IPS-NIHi11 (cell line): ENCODE results near the gene MORC1.
"Not testable (repeated sequence)": the region's sequence is repeated elsewhere in the genome, so short reads cannot be mapped to it uniquely, and the experiment has no call there.

ENCODE experiments used
- DNase-seq: peaks from one replicate; pipeline ENCODE4 v3.0.0; 2012; ENCODE audit warnings: mixed read lengths, low spot score

Gene MORC1

DNA sequence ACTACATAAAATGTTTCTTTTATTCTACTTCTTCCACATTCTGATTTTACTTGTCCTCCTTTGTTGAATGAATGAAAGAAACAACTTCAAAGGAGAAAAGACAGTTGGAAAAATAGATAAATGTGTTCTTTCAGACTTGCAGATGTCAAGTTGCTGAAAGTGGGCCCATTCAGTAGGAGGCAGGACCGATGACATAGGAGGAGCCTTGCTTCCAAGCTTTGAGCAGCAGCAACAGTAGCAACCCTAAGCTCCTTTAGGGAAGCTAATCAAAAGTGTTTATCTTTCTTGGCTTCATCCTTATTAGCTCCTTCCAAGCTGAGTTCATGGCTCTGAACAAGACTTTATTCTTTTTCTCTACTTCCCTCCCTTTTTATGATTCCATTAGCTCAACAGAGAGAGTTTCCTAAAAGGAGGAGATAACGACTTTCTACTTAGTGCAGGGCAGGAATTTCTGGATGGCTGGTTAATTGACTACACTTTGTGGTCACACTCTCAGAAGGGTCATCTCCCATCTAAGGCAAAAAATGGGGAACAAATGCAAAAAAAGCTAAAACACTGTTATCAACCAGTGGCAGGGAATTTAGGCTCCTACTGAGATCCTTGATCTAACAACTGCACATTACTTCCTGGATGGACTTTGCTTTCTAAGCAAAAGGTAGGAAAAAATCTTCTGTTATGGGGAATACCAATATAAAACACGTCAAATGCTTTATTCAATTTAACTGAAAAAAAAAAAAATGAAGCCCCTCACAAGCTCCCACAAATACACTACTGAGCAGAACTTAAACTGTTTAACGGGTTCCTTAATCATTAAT is 4.8 kb downstream of the MORC1 start:
- no peak for DNase-seq

DNA sequence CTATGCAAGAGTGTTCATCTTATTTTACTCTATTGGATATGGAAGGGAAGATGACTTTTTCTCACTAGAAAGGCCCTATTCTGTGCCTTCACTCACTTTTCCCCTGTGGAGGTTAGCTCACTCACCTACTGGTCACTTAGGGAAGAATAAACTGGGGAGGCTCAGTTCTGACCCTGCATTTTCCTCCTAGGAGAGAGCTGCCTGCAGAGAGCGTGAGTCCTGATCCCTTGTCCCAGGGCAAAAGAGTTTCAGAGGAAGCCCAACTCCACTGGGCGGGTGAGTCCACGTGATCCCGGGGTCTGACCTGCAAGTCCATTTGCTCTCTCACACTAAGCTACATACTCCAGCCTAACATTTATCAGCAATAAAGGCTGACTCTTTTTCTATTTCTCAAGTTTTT is 8.4 kb downstream of the MORC1 start:
- DNase-seq: no peak

DNA sequence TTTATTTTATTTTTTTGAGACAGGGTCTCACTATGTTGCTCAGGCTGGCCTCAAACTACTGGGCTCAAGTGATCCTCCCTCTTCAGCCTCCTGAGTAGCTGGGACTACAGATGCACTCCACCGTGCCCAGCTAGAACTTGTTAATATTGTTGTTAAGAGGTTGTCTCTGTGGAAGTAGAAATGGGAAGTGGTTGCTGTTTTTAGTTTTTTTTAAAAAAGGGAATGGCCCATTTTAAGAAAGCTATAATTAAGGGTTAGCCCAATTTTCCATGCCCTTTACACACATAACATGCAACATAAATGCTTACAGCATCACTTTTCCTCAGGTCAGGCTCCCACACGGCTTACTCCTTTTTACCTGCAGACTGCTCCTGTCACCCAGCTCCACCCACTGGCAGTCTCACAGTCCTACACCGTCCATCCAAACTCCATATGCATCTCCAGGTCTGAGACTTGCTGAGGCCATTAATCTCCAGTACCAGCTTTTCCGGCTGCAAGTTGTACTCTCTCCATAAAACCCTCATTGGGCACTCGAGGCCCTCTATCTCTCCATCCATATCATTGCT is 19.8 kb downstream of the MORC1 start:
- DNase-seq: peak; percentile 55

DNA sequence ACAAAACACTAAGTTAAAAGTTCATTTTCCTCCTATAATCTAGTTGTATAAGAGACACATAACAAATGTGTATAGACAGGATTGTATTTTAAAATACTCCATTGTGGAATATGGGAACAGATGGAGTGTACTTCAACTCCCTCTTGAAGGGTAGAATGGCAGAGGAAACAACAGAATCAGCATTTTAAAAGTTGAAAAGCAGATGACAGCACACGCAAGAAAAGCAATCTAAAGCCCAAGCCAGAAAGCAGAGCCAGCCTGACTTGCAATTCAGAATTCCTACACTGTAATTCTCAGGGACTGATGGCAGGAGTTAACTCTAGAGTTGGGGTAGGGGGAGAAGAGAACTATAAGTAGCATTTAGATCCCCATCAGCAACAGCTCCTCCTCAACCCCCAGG is 22.8 kb downstream of the MORC1 start:
- DNase-seq: no peak

DNA sequence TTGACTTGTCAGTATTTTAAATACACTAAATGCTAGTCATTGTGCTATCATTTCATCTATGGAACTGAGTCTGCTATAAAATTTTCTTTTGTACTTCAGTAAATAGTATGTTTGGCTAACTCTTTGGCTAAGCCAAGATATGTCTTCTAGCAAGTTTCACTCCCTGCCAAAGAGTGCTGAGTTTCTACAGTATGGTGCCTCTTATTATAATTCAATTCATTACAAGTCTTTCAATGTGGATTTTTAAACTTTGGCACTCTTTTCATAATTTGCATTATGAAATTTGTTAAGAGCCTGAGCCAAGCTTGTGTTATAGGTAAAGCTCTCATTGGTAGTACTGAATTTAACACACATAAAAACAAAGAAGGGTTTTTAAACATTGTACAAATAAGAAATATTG is 24.4 kb downstream of the MORC1 start:
- no peak for DNase-seq

DNA sequence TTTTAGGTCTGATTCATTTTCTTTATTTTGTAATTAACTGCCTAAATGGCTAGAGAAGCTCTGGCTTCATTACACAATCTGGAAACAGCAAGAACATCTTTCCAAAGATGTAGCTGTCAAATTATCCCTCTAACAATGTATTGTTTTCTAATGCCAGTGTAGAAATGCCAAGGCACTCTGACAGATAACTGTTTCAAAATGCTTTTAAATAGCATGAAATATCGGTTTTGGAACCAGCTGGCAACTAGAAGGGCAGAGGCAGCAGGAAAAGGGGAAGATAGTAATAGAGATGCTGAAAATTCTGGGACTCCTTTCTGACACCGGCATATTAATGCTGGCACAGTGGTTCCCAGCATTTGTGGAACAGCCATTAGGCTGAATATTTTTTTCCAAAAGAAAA is 26.1 kb downstream of the MORC1 start:
- no peak for DNase-seq

DNA sequence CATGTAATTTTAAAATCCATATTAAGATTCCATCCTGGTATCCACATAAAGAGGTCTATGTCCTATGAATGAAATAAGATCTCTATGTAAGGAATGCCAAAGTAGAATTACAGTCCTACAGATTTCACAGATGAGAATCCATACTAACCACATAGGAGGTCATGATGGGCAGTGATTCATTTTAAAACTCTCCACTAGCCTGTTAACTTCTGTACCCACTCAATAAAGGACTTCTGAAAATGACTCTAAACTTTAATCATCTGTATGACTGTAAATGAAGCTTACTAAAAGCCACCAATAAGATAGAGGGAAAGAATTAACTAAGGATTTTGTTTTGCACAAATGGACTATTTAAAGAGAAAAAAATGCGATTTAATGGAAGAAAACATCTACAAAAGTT is 28.7 kb downstream of the MORC1 start:
- no peak for DNase-seq

DNA sequence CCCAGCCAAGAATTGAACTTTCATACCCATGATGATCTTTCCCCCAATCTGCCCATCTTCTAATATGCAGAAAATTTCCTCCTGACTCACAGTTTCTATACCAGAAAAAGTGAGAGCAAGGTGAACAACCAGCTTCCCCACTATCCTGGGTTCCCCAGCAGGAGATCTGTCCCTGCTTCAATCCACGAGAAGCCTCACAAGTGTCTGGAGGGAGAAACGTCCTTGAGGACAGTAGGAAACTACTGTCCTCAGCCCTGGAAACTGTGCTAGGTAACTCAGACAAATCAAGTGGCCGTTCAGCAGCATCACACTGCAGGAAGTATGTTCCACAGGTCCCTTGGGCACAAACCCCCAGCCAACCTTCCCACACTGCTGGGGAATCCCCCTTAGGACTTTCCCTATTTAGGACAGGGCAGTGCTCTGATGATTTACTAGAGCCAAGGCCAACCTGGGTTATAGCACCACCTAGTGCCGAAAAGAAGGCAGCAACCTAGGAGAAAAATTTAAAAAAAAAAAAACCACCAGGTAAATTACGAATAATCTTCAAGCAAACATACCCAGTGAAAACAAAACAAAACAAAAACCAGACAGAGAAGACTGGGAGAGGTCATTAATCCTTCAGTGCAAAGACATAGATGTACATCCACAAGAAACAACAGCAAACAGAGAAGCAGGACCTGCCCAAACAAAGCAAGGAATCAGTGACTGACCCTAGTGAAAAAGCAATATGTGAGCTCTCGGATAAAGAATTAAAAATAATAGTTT is 36.0 kb downstream of the MORC1 start:
- DNase-seq: peak; percentile 69

DNA sequence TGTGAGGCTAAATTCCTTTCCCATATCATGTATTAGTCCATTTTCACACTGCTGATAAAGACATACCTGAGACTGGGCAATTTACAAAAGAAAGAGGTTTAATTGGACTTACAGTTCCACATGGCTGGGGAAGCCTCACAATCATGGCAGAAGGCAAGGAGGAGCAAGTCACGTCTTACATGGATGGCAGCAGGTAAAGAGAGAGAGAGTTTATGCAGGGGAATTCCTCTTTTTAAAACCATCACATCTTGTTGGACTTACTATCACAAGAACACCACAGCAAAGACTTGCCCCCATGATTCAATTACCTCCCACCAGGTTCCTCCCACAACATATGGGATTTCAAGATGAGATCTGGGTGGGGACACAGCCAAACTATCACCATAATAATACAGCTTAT is 37.8 kb downstream of the MORC1 start:
- not testable (repeated sequence) for DNase-seq

DNA sequence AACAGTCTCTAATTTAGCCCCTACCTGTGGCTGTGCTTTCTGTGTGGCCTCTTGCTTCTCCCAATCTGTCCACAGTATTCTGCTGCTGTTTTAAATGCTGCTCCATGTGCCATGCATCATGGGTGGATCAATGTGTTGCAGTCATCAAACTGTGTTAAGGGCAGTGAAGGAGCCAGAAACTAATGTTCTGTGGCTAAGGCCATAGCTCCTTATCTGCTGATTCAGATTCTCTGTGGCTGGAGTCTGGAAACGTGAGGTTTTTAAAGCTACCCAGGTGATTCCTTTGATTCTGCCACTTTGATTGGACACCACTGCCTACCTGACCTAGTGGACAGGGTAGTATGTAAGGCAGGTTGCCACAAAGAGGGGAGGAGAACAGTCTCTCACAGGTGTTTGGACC is 44.8 kb downstream of the MORC1 start:
- DNase-seq: no peak

DNA sequence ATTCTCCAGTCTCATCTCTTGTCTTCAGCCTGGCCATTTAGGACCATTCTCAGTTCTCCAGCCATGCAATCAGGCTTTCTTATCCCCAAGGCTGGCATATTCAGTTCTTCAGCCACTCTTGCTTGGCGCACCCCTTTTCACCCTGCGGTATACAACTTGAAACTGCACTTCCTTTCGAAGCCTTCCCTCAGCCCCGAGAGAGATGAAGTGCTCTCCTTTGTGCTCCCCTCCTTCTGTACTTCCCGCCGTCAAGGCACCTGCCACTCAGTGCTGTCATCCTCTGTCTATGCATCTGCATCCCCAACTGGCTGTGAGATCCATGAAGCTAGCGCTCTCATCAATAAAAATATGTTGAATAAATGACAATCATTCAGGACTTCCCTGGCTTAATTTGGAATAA is 45.7 kb downstream of the MORC1 start:
- no peak for DNase-seq

DNA sequence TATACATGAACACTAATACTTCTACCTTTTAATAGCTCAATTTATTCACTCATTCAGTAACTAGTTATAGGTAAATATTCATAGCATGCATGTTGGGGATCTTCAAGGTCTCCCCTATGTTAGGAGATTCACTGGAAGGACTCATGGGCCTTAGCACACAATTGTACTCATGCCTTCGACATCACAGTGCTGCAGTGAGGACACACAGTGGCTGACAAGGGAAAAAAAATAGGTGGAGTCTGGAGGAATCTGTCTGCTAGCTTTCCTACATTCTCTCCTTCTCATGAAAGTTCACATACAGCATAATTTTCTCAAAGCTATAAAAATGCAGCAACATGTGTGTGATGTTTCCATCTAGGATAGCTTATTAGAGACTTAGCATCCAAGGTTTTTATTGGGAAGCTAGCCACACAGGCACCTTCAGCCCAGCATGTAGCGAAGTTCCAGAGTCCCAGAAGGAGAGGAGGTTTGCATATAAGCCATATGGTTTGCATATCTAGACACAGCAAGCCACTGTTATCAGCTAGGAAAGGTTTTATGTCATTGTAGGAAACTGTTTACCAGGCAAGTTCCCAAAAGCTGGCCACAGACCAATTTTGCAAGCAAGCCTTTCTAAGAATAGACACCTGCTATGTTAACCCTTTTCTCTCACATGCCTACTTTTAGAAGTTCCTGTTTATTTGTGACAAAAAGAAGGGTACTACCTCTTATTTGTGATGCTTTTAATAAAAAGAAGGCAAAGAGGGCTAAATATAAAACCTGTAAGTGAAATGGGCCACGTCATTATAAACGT is 46.4 kb downstream of the MORC1 start:
- no peak for DNase-seq

DNA sequence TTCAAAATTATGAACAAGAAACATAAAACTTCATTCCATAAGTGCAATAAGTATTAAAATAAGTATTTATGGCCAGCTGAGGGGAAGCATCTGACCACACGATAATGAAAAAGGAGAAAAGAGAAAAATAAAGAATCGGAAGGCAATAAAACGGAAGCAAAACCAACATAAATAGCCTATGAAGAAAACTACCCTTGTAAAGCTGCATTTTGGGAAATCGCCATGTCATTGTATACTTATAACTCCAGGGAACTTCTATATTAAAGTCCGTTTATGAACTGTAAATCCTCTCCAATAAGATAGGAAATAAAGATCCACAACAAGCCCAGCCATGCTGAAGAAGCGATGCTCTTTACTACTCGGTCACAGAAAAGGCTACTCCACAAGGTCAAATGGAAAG is 47.7 kb downstream of the MORC1 start:
- DNase-seq: no peak

DNA sequence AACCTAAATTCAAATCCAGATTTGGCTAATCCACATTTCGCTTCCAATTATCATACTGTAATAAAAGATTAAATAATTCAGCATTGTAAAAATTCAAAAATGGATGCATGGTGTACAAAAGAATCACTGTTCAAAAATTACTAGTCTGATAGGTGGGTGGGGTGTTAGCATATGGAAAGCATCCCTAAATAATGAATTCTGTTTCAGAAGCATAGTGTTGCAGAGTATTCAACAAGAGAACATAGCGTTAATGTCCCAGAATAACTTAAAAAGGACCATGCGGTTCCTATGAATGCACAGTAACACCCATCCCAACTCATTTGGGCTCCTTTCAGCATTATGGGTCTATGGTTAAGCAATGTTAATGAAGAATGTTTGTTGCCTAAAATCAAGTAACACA is 51.1 kb downstream of the MORC1 start:
- no peak for DNase-seq

DNA sequence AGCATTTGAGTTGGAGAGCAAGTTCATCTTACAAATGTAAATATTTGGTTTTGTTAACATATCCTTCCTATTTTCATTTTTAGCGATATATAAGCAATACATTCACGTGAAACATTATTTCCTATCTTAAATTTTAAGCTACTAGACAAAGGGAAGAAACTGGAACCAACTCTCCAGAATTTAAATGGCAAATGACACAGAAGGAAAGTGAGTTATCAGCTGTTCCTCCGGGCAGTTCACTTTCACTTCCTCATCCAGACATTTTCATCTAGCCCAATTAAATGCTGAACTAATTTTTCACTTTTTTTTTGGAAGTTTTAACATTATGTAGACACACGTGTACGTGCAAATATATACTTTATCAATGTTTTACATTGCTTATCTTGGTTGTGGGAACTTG is 58.7 kb downstream of the MORC1 start:
- no peak for DNase-seq

DNA sequence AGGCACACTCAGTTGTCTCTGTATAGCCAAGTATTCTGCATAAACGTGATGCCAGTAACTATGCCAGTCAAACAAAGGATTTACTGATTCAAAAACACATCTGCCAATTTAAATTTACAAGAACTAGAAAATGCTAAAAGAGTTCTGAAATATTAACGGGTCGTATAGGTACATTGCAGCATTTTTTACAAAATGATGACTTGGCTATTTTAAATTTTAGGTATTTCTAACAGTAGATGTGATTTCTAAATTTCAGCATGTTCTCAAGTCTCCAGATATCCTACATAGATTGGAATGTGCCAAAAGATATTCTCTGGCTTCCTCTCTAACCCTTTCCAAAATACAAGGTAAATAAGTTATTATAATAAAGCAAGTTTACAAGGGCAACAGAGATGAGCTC is 60.3 kb downstream of the MORC1 start:
- DNase-seq: no peak

DNA sequence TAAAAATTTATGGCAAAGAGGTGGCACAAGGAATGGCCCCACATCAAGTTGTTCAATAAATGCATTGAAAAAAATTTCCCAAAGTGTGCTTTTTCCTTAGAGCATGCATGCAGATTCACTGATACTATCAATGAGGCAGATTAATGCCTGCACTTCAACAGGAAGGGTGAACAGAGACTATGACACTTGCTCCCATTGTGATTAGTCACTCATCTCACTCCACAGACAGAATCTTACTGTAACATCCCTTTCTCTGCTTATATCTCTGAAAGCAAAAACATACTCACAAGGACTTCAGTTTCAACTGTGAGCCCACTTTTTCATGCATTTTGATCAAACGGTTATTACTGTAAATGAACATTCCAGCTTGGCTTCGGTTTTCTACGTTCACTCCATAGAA is 60.9 kb downstream of the MORC1 start:
- no peak for DNase-seq

DNA sequence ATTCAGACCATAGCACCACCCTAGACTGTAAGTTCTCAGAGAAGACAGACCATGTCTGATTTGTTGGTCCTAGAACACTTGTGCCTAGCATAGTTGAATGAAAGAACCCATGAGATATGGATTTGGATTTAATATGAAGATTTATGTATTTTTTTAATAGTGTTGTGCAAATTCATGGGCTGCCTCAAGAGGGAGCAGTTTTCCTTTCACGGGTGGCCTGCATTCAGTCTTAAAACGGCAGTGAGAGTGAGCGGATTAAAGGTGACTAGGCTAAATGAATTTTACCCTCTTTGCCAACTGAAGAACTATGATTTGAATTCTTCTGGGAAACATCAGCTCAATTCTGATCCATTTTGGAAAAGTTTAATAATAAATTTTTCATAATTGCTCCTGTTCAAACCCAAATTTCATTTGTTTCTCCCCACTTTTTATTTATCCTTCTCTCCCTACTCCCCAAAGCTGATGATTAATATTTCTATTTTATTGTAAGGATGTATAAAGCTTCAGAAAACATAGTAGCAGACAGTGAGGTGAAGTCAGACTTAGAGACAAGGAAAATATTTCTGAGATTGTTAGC is 67.3 kb downstream of the MORC1 start:
- DNase-seq: peak; percentile 20

DNA sequence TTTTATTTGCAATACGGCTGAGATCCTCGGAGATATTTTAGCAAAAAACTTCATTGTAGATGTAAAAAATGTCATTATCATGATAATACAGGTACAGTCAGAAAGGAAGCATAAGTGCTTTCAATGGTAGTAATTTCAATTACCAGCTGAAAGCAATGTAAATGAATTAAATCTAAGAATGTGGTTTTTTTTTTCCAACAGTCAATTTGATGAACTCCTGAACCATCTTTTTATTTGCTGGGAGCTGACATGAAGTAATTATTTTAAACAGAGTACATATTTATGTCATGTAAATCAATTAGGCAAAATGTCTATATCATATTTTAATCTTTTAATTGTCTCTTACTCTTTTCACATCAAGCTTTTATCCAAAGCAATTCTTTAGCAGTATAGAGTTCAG is 70.6 kb downstream of the MORC1 start:
- no peak for DNase-seq

DNA sequence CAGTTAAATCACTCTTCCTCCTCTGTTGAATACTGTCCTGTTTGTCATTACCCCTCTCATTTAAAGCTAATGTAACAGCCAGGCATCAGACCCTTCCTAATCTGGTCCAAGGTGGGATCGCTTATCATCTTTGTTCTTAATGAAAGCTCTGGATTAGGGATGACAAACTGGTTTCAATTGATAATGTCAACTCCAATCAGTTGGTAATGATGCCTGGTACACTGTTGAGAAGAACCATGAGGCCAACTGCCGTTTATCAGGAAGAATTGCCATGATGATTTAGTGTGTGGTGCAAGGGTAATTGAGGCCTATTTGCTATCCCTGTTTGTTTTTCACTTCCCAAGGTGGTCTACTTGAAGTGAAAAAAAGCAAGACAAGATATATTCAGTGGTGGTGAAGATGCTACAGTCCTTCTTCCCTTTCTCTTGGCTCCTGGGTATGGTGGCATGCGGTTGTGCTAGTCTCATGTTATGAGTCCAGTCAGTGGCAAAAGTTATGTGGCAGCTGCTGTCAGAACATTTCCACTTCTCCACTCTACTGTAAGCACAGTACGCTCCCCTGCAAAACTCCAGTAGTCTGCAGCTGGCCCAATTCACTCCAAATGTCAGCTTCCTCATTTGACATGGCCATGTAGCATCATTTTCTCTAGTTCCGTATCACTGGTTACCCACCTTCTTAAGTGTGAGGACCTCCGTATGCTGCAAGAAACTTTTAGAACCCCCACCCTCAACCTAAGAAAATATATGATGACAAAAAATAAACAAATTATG is 72.5 kb downstream of the MORC1 start:
- no peak for DNase-seq

DNA sequence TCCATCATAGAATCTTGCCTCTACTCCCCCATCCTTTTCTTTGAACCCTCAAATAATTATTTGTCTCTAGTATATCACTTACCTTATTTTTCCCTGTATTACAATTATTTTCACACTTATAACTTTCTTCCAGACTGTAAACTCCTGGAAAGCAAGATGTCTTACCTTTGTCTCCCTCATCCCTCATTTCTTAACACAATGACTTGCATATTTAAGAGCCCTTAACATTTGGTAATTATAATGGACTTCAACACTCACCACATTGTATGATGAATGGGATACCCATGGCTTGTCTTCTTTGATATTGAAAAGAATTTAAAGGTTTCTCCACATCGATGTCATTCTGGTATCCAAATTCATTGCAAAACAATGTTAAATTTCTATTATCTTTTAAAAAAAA is 82.9 kb downstream of the MORC1 start:
- no peak for DNase-seq
